Measurements from ENCODE around the gene TBCK.

TBCK gene

DNA sequence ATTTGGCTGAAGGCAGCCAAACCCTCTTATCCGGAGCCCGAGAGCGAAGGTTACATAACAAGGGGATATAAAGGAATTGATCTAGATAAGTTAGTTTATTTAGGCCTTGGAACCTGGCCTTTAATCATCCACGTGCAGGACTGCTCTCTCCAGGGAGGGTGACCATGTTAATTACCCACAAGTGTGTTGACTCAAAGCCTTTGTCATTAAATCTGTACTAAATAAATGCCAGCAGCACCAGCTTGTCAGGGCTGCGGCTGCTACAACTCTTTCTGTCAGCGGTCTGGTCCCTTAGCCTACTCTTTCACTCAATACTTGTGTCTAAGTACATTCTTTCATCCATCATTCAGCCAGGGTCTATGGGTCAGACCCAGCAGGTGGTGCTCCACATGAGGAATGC lies 206.1 kb downstream of the TBCK start:
- no peak for DNase-seq

DNA sequence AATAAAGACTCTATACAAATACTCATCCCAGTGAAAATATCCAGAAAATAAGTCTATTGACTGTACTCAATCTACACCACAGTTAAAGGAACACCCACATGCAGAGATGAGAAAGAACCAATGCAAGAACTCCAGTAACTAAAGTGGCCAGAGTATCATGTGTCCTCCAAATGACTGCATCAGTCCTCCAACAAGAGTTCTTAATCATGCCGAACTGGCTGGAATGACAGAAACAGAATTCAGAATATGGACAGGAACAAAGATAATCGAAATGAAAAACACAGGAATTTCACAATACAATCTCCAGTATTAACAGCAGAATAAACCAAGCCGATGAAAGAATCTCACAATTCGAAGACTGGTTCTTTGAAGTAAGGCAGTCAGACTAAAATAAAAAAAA lies 210.3 kb downstream of the TBCK start:
- no peak for DNase-seq

GRCh38 chr4:106104276-106104675 lies 211.7 kb downstream of the TBCK start:
- DNase-seq = no peak

- no peak for DNase-seq
These were observed 219.6 kb downstream of the TBCK start for GRCh38 chr4:106096454-106096853.

GRCh38 chr4:106095408-106095807 lies 220.6 kb downstream of the TBCK start:
- no peak for DNase-seq

DNA sequence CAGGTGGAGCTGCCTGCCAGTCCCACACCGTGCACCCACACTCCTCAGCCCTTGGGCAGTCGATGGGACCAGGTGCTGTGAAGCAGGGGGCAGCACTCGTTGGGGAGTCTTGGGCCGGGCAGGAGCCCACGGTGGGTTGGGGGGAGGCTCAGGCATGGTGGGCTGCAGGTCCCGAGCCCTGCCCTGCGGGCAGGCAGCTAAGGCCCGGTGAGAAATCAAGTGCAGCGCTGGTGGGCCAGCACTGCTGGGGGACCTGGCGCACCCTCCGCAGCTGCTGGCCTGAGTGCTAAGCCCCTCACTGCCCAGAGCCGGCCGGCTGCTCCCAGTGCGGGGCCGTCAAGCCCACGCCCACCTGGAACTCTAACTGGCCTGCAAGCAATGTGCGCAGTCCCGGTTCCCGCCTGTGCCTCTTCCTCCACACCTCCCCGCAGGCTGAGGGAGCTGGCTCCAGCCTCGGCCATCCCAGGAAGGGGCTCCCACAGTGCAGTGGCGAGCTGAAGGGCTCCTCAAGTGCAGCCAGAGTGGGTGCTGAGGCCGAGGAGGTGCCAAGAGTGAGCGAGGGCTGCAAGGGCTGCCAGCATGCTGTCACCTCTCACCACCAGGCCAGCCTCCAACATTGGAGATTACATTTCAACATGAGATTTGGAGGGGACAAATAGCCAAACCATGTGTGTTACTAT lies 223.5 kb downstream of the TBCK start:
- DNase-seq = no peak

GRCh38 chr4:106090826-106091225 lies 225.2 kb downstream of the TBCK start:
- DNase-seq = no peak

DNA sequence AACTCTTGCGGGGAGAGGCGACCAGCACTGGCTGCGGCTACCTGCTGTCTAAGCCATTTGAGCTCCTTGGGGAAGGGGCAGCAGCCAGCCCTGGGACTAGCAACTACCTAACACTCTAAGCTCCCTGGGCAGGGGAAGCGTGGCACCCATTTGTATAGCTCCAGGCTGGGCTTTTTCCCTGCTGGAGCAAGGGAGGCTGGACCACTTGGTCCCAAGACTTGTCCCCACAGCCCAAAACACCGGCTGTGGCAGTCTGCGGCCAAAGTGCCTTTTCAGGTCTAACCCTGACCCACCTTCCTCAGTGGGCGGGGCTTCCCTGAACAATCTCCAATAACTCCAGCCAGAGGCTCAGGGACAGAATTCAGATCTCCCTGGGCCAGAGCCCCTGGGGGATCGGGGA lies 232.9 kb downstream of the TBCK start:
- no peak for DNase-seq

GRCh38 chr4:106080376-106080775 lies 235.6 kb downstream of the TBCK start:
- DNase-seq = no peak

DNA sequence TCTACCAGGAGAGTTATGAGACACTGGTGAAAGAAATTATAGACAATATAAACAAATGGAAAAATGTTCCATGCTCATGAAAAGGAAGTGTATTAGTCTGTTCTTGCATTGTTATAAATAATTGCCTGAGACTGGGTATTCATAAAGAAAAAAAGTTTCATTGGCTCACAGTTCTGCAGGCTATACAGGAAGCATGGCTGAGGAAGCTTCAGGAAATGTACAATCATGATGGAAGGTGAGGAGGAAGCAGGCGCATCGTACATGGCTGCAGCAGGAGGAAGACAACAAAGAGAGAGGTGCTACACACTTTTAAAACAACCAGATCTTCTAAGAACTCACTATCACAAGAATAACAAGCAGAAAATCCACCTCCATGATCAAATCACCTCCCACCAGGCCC lies 236.4 kb downstream of the TBCK start:
- no peak for DNase-seq

- no peak for DNase-seq
These were observed 251.0 kb downstream of the TBCK start for GRCh38 chr4:106065018-106065417.

DNA sequence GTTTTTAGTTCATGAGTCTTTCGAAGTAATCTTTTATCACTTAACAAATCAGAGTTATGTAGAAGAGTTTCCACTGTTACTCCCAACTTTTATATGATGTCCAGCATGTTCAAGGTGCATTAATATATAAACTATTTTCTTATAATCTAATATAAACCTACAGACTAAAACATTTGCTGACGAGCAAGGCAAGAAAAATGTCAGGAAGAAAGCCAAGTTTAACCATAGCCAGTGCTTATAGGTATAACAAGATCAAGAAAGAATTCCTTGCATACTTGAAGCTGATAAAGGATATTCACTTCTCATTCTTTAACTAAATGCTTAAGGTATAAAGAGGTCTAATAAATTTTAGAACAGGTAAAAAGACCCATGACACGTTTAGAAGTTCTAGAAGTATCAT lies 253.0 kb downstream of the TBCK start:
- no peak for DNase-seq

DNA sequence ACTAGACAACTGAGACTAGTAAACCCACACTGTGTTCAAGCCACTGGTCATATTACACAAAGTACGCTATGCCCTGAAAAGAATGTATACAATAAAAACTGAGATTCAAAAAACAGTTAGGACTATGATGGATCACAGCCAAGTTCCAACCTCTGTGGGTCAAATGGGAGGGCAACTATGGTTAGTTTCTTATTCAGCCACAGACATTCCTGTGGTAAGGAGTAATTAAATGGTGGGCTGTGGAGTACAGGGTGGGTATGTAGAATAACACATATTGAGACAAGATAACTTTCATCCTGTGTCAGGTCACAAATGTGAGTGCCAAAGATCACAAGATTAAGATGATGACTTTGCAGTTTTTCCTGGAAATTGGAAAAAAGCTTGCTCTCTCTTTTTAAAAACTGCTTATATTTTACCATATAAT lies 253.5 kb downstream of the TBCK start:
- no peak for DNase-seq

DNA sequence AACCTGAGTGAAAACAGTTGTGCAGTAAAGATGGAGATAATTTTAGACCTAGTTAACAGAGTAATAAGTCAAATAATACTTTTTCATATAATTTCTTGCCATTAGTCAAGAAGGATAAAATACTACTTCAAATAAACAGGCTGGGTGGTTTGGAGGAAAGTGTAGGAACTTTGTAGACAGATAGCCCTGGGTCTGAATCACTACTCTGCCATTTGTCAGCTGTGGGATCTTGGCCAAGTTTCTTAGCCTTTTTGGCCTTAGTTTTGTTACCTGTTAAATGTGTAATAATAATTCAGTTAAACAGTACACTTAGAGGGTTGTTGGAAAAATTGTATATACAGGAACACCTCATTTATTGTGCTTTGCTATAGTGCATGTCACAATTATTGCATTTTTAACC lies 257.1 kb downstream of the TBCK start:
- DNase-seq = no peak

- DNase-seq = no peak
These were observed 259.1 kb downstream of the TBCK start for GRCh38 chr4:106056914-106057313.

GRCh38 chr4:106051514-106051913 lies 264.5 kb downstream of the TBCK start:
- DNase-seq = no peak

DNA sequence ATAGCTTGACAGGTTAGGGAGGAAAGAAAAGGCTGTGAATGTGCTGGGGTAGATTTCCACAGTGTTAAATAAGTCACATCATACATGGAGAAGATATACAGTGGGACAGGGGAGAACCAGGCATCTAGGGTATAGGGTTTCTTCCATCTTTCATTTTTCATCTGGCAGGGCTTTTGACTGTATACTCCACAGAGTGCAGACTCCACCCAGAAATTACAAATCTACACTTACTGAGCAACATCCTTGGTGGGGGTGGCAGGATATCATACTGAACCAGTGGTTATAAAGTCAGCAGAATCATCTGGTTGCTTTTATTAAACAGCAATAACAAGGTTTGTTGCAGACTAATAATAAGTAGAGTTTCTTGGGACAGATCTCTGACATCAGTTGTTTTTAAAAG lies 266.5 kb downstream of the TBCK start:
- no peak for DNase-seq

DNA sequence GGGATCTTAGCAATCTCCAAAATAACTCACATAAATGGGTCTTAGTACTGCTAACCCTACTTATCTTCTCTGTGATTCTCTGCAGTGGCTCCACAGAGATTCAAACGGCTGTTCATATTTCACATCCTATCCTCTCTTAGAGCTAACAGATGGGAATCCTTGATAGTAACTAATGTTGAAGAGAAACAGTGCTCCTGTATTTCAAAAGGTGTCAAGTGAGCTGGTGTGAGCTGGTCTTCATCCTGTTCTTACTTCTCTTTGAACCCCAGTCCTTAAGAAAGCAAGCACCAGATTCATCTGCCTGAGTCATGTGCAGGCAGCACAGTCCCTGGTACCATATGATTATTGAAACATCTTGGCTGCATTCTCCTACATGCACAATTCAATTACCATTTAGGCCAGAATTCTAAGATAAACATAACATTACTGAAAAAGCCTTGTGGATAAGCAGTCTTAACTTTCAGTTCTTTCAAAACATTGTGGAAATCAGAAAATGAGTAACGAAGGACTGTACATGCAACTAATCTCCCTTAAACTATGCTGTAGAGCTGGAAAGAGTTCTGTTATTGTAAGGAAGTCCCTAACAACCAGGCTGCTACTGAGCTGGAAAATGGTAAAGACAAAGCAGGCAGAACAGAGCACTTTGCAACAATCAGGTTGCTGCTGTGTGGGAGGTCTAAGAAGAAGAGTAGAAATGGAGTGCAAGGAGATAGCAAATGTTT lies 267.6 kb downstream of the TBCK start:
- no peak for DNase-seq

- DNase-seq = no peak
These were observed 269.9 kb downstream of the TBCK start for GRCh38 chr4:106046083-106046482.

GRCh38 chr4:106041294-106042002 lies 274.6 kb downstream of the TBCK start:
- no peak for DNase-seq

- no peak for DNase-seq
These were observed 276.2 kb downstream of the TBCK start for GRCh38 chr4:106039796-106040195.

DNA sequence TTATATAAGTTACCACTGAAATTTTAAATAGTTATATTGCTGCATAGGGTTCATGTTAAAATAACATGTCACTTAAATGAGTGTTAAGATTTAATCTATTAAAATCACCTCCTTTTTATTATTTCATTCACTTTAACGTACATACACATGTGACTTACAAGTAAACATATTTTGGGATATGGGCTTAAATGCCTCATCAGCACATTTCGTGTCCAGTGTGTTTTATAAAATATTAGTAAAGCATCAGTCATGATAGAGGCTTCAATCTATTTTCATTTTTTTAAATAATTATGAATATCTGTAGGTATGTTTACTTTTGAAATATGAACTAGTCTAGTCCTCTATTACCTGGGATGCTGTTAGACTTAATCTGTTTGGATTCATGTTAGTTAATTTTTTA lies 277.1 kb downstream of the TBCK start:
- DNase-seq = no peak

DNA sequence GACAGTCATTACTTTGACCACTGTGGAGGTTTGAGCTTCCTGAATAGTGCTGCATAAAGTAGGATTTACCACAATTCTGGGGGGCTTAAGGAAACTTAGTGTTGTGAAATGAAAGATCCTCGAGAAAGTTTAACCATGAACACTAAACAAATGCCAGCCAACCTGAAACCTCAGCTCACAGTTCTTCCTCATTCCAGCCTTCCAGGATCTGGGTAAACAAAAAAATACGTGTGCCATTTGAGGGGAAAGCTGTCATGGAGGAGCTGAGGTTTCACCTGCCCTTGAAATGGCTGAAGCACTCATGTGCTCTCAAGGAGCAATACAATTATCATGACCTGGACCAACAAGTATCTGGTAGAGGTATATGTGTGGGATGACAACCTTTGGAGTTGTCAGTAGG lies 278.0 kb downstream of the TBCK start:
- DNase-seq = no peak

DNA sequence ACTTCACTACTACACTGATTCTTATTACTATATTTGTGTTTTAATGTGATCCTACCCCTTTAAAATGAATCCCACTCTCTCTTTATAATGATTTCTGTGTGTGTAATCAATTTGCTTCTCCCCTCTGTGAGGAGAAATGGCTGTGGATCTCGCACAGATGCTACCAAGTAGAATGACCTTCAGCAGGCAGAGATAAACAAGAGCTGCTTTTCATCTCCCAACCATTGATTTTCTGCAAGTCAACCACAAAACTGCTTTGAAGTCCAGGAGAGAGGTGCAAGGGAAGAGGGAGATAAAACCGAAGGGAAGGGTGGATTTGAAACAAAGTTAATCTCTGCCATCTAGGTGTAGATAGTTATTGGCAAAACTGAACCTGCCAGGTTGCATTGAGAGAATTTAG lies 279.2 kb downstream of the TBCK start:
- no peak for DNase-seq
